ENCODE measurements around the gene CST7. TPM values are rescaled to one million over a fixed set of nuclear protein-coding genes. Genes with fewer than 3 reads are reported as not detected.

Gene CST7
- polyA plus RNA-seq, 1 donor from 2014 or later = not detected

- no peak overlapping the region for H3K4me2 ChIP-seq (ENCODE audit: low read length)
- no peak overlapping the region for H3K4me3 ChIP-seq (ENCODE audit: low read length)
- no peaks in the 10 kb centered on the region for H3K79me2 ChIP-seq (replicated peaks; ENCODE audit: insufficient read depth, low read length)
- H3F3A ChIP-seq (ENCODE audit: insufficient read depth, low read length, poor library complexity, severe bottlenecking) = no peaks in the 10 kb centered on the region
- H3K9me3 ChIP-seq (ENCODE audit: low read length) = no peaks in the 10 kb centered on the region
- no peak overlapping the region for H3K27ac ChIP-seq (ENCODE audit: low read length)
- TF ChIP-seq, protein P1, sequence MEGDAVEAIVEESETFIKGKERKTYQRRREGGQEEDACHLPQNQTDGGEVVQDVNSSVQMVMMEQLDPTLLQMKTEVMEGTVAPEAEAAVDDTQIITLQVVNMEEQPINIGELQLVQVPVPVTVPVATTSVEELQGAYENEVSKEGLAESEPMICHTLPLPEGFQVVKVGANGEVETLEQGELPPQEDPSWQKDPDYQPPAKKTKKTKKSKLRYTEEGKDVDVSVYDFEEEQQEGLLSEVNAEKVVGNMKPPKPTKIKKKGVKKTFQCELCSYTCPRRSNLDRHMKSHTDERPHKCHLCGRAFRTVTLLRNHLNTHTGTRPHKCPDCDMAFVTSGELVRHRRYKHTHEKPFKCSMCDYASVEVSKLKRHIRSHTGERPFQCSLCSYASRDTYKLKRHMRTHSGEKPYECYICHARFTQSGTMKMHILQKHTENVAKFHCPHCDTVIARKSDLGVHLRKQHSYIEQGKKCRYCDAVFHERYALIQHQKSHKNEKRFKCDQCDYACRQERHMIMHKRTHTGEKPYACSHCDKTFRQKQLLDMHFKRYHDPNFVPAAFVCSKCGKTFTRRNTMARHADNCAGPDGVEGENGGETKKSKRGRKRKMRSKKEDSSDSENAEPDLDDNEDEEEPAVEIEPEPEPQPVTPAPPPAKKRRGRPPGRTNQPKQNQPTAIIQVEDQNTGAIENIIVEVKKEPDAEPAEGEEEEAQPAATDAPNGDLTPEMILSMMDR (IDR thresholded peaks at IDR 0.05; ENCODE audit: poor library complexity, severe bottlenecking) = no peak
- H3K27me3 ChIP-seq (ENCODE audit: insufficient read depth, low read depth, low read length) = no peaks in the 10 kb centered on the region
- H3K9me2 ChIP-seq (ENCODE audit: insufficient read depth, low read length) = no peaks in the 10 kb centered on the region
- H4K20me1 ChIP-seq (ENCODE audit: insufficient read depth) = no peaks in the 10 kb centered on the region
- no peak overlapping the region for H2AFZ ChIP-seq (ENCODE audit: low read depth, low read length)
- H3K9ac ChIP-seq (ENCODE audit: low read length) = no peak overlapping the region
- peaks cover 16% of the 10 kb centered on the region for H3K36me3 ChIP-seq (ENCODE audit: insufficient read depth, low read length)
Observed at GRCh38 chr20:24958506-24959385, 9.7 kb downstream of the CST7 start.

- Histone ChIP-seq H3K4me2 (ENCODE audit: low read length) (no peak overlapping the region), H3K9me2 (ENCODE audit: insufficient read depth, low read length) (no peaks in the 10 kb centered on the region), H3K27me3 (ENCODE audit: insufficient read depth, low read depth, low read length) (no peaks in the 10 kb centered on the region), H2AFZ (ENCODE audit: low read depth, low read length) (no peak overlapping the region), H4K20me1 (ENCODE audit: insufficient read depth) (no peaks in the 10 kb centered on the region), H3K9me3 (ENCODE audit: low read length) (no peaks in the 10 kb centered on the region), H3K36me3 (ENCODE audit: insufficient read depth, low read length) (peaks cover 18% of the 10 kb centered on the region), H3K9ac (ENCODE audit: low read length) (no peak overlapping the region), H3K4me3 (ENCODE audit: low read length) (no peak overlapping the region), H3F3A (ENCODE audit: insufficient read depth, low read length, poor library complexity, severe bottlenecking) (no peaks in the 10 kb centered on the region), H3K79me2 (replicated peaks; ENCODE audit: insufficient read depth, low read length) (no peaks in the 10 kb centered on the region), H3K27ac (ENCODE audit: low read length) (no peak overlapping the region)
- TF ChIP-seq, protein P2, sequence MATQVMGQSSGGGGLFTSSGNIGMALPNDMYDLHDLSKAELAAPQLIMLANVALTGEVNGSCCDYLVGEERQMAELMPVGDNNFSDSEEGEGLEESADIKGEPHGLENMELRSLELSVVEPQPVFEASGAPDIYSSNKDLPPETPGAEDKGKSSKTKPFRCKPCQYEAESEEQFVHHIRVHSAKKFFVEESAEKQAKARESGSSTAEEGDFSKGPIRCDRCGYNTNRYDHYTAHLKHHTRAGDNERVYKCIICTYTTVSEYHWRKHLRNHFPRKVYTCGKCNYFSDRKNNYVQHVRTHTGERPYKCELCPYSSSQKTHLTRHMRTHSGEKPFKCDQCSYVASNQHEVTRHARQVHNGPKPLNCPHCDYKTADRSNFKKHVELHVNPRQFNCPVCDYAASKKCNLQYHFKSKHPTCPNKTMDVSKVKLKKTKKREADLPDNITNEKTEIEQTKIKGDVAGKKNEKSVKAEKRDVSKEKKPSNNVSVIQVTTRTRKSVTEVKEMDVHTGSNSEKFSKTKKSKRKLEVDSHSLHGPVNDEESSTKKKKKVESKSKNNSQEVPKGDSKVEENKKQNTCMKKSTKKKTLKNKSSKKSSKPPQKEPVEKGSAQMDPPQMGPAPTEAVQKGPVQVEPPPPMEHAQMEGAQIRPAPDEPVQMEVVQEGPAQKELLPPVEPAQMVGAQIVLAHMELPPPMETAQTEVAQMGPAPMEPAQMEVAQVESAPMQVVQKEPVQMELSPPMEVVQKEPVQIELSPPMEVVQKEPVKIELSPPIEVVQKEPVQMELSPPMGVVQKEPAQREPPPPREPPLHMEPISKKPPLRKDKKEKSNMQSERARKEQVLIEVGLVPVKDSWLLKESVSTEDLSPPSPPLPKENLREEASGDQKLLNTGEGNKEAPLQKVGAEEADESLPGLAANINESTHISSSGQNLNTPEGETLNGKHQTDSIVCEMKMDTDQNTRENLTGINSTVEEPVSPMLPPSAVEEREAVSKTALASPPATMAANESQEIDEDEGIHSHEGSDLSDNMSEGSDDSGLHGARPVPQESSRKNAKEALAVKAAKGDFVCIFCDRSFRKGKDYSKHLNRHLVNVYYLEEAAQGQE (IDR thresholded peaks at IDR 0.05; ENCODE audit: borderline replicate concordance) = no peak
- no peak for TF ChIP-seq RAD21 (conservative IDR thresholded peaks at IDR 0.05)
- TF ChIP-seq MXI1 (conservative IDR thresholded peaks at IDR 0.05; ENCODE audit: poor library complexity, severe bottlenecking) = no peak
- TF ChIP-seq EP300 (conservative IDR thresholded peaks at IDR 0.05; ENCODE audit: poor library complexity, severe bottlenecking) = no peak
- no peak for TF ChIP-seq POLR2AphosphoS5 (IDR thresholded peaks at IDR 0.05)
- TF ChIP-seq EZH2 (IDR thresholded peaks at IDR 0.05; ENCODE audit: borderline replicate concordance, insufficient read depth, low read length, poor library complexity, severe bottlenecking) = no peak
- TF ChIP-seq SMC3 (conservative IDR thresholded peaks at IDR 0.05; ENCODE audit: poor library complexity) = no peak
- TF ChIP-seq, protein P1 (IDR thresholded peaks at IDR 0.05; ENCODE audit: poor library complexity, severe bottlenecking) = no peak
- no peak for TF ChIP-seq TAF1 (IDR thresholded peaks at IDR 0.05; ENCODE audit: low read depth)
Observed at GRCh38 chr20:24959591-24960301, 10.7 kb downstream of the CST7 start.
